HG02870 (cell line): ENCODE measurements around the gene PCDHB14.
"Not testable (repeated sequence)": the region's sequence is repeated elsewhere in the genome, so short reads cannot be mapped to it uniquely, and the experiment has no call there.

Source experiments
- ATAC-seq: cut with Tn5 transposase; IDR thresholded peaks from one replicate; pipeline ENCODE4 v1.9.1; 2021; ENCODE audit warnings: mild to moderate bottlenecking, moderate library complexity; ENCODE audit not compliant: unreplicated experiment

PCDHB14 gene

DNA sequence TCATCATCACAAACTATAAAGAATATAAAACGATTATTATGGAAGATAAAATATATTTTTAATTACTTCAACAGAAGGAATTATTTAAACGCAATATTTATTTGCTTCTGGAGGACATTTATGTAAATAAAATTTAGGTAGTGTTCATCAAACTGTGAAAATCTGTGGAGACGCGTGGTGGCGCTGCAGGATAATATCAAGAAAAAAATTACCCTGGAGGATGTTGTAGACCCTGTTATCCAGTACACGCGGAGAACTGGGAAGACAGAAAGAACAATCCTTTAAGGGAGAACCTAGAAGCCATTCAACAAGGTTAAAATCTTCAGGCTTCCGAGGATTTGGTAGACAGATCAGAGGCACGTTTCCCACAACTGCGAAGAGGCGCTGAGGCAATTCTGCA is 14.7 kb upstream of the PCDHB14 start, which contains the start of gene PCDHB12:
Gene PCDHB12 (plus strand): TSS at position 242 of the 400 bp plus-strand sequence. CDS start 189 bp downstream, outside the sequence.
- ATAC-seq: no peak

DNA sequence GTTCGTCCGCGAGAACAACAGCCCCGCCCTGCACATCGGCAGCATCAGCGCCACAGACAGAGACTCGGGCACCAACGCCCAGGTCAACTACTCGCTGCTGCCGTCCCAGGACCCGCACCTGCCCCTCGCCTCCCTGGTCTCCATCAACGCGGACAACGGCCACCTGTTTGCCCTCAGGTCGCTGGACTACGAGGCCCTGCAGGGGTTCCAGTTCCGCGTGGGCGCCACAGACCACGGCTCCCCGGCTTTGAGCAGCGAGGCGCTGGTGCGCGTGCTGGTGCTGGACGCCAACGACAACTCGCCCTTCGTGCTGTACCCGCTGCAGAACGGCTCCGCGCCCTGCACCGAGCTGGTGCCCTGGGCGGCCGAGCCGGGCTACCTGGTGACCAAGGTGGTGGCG is 12.9 kb upstream of the PCDHB14 start:
- ATAC-seq: not testable (repeated sequence)

DNA sequence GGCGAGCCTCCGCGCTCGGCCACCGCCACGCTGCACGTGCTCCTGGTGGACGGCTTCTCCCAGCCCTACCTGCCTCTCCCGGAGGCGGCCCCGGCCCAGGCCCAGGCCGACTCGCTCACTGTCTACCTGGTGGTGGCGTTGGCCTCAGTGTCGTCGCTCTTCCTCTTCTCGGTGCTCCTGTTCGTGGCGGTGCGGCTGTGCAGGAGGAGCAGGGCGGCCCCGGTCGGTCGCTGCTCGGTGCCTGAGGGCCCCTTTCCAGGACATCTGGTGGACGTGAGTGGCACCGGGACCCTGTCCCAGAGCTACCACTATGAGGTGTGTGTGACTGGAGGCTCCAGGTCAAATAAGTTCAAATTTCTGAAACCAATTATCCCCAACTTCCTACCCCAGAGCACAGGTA is 12.3 kb upstream of the PCDHB14 start:
- ATAC-seq: not testable (repeated sequence)

DNA sequence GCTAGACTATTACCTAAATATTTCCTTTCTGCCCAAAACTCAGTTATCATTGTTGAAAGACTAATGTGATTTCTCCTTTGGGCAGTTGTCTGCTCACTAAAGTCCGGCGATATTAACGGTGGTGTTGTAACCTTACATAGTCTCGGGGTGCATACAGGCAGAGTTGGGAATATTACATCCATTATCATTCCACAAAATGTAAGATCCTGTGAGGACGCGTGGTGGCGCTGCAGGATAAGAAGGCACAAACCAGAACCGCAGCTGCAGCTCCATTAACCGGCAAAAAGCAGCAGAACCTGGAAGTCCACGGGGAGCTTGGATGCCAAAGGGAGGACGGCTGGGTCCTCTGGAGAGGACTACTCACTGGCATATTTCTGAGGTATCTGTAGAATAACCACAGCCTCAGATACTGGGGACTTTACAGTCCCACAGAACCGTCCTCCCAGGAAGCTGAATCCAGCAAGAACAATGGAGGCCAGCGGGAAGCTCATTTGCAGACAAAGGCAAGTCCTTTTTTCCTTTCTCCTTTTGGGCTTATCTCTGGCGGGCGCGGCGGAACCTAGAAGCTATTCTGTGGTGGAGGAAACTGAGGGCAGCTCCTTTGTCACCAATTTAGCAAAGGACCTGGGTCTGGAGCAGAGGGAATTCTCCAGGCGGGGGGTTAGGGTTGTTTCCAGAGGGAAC is 9.3 kb upstream of the PCDHB14 start, which contains the start of gene PCDHB13:
Gene PCDHB13 (plus strand): TSS at position 264 of the 684 bp plus-strand sequence. CDS start 205 bp downstream, at position 469.
- ATAC-seq: not testable (repeated sequence)

DNA sequence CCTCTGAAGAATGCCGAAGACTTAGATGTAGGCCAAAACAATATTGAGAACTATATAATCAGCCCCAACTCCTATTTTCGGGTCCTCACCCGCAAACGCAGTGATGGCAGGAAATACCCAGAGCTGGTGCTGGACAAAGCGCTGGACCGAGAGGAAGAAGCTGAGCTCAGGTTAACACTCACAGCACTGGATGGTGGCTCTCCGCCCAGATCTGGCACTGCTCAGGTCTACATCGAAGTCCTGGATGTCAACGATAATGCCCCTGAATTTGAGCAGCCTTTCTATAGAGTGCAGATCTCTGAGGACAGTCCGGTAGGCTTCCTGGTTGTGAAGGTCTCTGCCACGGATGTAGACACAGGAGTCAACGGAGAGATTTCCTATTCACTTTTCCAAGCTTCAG is 8.6 kb upstream of the PCDHB14 start:
- ATAC-seq: not testable (repeated sequence)

DNA sequence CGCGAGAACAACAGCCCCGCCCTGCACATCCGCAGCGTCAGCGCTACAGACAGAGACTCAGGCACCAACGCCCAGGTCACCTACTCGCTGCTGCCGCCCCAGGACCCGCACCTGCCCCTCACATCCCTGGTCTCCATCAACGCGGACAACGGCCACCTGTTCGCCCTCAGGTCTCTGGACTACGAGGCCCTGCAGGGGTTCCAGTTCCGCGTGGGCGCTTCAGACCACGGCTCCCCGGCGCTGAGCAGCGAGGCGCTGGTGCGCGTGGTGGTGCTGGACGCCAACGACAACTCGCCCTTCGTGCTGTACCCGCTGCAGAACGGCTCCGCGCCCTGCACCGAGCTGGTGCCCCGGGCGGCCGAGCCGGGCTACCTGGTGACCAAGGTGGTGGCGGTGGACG is 7.6 kb upstream of the PCDHB14 start:
- not testable (repeated sequence) for ATAC-seq

DNA sequence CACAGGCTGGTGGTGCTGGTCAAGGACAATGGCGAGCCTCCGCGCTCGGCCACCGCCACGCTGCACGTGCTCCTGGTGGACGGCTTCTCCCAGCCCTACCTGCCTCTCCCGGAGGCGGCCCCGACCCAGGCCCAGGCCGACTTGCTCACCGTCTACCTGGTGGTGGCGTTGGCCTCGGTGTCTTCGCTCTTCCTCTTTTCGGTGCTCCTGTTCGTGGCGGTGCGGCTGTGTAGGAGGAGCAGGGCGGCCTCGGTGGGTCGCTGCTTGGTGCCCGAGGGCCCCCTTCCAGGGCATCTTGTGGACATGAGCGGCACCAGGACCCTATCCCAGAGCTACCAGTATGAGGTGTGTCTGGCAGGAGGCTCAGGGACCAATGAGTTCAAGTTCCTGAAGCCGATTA is 7.1 kb upstream of the PCDHB14 start:
- not testable (repeated sequence) for ATAC-seq

DNA sequence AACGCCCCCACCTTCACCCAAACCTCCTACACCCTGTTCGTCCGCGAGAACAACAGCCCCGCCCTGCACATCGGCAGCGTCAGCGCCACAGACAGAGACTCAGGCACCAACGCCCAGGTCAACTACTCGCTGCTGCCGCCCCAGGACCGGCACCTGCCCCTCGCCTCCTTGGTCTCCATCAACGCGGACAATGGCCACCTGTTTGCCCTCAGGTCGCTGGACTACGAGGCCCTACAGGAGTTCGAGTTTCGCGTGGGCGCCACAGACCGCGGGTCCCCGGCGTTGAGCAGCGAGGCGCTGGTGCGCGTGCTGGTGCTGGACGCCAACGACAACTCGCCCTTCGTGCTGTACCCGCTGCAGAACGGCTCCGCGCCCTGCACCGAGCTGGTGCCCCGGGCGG is 1.7 kb downstream of the PCDHB14 start:
- not testable (repeated sequence) for ATAC-seq

DNA sequence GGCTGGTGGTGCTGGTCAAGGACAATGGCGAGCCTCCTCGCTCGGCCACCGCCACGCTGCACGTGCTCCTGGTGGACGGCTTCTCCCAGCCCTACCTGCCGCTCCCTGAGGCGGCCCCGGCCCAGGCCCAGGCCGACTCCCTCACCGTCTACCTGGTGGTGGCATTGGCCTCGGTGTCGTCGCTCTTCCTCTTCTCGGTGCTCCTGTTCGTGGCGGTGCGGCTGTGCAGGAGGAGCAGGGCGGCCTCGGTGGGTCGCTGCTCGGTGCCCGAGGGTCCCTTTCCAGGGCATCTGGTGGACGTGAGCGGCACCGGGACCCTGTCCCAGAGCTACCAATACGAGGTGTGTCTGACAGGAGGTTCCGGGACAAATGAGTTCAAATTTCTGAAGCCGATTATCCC is 2.3 kb downstream of the PCDHB14 start:
- ATAC-seq: not testable (repeated sequence)

DNA sequence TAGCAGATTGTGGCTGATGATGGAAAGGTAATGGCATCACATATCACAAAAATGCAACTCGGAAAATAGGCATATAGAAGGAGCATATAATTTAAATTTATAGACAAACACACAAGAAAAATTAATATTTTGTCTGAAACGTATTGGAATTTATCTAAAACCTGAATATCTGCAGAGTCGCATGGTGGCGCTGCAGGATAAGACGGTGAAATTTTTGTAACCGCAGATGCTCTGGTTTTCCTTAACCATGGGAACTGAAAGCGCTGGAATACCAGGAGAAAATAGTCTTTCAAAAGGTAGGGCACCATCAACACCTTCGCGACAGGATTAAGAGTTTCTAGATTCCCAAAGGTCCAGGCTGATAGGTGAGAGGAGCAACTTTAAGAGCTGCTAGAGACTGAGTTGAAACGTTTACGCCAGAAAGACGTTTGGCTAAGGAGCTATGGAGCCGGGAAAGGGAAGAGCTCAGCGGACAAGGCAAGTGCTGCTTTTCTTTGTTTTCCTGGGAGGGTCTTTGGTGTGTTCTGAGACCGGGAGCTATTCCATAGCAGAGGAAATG is 11.0 kb downstream of the PCDHB14 start:
- ATAC-seq: no peak

DNA sequence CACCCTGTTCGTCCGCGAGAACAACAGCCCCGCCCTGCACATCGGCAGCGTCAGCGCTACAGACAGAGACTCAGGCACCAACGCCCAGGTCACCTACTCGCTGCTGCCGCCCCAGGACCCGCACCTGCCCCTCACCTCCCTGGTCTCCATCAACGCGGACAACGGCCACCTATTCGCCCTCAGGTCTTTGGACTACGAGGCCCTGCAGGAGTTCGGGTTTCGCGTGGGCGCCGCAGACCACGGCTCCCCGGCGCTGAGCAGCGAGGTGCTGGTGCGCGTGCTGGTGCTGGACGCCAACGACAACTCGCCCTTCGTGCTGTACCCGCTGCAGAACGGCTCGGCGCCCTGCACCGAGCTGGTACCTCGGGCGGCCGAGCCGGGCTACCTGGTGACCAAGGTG is 12.8 kb downstream of the PCDHB14 start:
- ATAC-seq: not testable (repeated sequence)

DNA sequence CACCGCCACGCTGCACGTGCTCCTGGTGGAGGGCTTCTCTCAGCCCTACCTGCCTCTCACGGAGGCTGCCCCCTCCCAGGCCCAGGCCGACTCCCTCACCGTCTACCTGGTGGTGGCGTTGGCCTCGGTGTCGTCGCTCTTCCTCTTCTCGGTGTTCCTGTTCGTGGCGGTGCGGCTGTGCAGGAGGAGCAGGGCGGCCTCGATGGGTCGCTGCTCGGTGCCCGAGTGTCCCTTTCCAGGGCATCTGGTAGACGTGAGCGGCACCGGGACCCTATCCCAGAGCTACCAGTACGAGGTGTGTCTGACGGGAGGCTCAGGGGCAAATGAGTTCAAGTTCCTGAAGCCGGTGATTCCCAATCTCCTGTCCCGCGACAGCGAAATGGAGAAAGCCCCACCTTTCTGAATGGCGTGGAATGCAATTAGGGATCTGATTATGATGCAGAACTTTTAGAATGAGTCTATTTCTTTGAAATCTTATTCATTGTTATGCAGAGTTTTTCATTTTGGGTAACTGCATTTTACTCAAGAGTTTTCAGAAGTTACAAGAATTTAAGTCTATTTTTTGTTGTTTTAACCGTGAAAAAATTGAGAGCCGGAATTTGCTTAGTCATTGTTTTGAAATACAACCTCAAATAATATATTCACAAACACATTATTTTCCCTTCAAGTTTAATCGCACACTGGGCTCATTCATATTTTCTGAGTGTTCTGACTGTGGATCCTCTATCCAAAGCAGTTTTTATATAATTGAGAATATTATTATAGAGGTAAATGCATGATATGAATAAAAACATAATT is 13.6 kb downstream of the PCDHB14 start:
- no peak for ATAC-seq

DNA sequence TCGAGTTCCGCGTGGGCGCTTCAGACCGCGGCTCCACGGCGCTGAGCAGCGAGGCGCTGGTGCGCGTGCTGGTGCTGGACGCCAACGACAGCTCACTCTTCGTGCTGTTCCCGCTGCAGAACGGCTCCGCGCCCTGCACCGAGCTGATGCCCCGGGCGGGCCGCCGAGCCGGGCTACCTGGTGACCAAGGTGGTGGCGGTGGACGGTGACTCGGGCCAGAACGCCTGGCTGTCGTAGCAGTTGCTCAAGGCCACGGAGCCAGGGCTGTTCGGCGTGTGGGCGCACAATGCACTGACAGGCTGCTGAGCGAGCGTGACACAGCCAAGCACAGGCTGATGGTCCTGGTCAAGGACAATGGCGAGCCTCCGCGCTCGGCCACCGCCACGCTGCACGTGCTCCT is 18.4 kb downstream of the PCDHB14 start:
- no peak for ATAC-seq

DNA sequence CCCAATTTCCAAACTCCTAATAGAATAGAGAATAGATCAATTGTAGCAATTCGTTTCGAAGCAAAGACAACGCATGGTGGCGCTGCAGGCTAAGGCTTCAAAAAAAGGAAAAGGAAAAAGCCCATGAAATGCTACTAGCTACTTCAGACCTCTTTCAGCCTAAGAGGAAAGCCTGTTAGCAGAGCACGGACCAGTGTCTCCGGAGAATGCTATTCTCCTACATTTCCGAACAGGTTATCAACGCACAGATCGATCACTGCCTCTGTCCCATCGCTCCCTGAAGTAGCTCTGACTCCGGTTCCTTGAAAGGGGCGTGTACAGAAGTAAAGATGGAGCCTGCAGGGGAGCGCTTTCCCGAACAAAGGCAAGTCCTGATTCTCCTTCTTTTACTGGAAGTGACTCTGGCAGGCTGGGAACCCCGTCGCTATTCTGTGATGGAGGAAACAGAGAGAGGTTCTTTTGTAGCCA is 22.1 kb downstream of the PCDHB14 start, which contains the start of gene PCDHB15:
Gene PCDHB15 (plus strand): TSS at position 146 of the 468 bp plus-strand sequence. CDS start 184 bp downstream, at position 330.
- no peak for ATAC-seq

DNA sequence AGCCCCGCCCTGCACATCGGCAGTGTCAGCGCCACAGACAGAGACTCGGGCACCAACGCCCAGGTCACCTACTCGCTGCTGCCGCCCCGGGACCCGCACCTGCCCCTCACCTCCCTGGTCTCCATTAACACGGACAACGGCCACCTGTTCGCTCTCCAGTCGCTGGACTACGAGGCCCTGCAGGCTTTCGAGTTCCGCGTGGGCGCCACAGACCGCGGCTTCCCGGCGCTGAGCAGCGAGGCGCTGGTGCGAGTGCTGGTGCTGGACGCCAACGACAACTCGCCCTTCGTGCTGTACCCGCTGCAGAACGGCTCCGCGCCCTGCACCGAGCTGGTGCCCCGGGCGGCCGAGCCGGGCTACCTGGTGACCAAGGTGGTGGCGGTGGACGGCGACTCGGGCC is 23.8 kb downstream of the PCDHB14 start:
- ATAC-seq: not testable (repeated sequence)

DNA sequence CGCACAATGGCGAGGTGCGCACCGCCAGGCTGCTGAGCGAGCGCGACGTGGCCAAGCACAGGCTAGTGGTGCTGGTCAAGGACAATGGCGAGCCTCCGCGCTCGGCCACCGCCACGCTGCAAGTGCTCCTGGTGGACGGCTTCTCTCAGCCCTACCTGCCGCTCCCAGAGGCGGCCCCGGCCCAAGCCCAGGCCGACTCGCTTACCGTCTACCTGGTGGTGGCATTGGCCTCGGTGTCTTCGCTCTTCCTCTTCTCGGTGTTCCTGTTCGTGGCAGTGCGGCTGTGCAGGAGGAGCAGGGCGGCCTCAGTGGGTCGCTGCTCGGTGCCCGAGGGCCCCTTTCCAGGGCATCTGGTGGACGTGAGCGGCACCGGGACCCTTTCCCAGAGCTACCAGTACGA is 24.3 kb downstream of the PCDHB14 start:
- not testable (repeated sequence) for ATAC-seq

DNA sequence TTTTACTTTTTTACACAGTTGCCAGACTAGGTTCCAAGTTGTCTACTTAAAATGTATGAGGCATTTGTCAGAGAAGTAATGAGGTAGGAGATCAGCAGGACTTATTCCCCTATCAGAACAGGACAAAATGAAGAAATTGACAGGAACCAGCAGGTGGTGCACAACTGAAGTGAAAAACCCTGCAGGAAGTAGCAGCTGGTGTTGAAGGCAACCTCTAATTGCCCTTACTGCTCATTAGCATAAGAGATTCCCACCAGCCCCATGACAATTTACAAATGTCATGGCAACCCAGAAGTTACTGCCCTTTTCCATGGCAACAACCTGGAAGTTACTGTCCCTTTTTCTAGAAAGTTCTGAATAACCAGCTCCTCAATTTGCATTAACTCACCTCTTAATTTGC is 27.4 kb downstream of the PCDHB14 start:
- no peak for ATAC-seq

DNA sequence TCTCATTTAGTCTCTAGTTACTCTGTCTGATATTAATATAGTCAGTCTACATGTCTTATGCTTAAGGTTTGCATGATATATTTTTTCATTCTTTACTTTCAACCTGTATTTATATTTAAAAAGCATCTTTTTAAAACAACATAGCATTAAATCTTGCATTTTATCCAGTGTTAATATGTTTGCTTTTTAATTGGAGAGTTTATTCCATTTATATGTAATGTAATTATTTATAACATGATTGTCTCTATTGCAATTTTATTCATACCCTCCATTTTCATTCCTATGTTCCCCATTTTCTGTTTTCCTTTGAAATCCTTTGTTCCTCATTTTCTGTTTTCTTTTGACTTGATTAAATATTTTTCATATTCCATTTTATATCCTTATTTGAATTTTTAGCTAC is 35.3 kb downstream of the PCDHB14 start:
- ATAC-seq: no peak

DNA sequence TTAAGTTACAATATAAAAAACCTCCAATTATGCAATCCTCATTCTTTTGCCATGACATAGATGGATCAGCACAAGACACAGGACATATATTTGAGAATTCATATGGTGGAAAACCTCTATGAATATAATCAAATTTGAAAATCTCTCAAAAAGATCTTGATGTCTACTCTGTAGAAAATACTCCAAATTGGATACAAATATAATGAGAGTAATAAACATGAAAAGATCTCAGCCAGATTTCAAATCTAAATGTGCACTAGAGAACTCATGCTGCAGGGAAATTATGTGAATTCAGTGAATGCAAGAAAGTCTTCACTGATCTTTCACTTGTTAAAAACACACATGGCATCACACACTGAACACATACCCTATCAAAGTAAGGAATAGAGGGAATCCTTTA is 35.8 kb downstream of the PCDHB14 start:
- no peak for ATAC-seq

DNA sequence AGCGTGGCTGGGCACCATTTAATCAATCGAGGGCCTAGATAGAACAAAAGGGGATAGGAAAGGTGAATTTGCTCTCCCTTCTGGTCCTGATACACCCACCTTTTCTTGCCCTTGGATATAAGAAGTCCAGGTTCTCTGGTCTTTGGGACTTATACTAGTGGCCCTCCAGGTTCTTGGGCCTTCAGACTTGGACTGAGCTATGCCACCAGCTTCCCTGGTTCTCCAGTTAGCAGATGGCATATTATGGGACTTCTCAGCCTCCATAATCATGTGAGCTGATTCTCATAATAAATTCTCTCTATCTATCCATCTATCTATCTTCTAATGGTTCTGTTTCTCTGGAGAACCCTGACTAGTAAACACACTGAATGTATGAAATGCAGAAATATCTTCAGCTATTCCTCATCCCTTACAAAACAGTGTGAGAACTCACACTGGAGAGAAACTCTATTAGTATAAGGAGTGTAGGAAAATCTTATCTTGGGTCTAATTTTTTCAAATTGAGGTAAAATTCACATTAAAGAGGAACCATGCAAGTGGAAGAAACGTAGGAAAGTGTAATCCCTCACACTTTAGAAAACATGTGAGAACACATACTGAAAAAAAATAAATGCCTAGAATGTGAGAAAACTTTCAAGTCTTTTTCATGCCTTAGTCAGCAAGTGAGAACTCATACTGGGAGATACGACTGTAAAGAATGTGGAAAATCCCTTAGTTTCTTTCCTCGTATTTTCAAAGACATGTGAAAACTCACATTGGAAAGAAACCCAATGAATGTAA is 37.5 kb downstream of the PCDHB14 start:
- no peak for ATAC-seq

DNA sequence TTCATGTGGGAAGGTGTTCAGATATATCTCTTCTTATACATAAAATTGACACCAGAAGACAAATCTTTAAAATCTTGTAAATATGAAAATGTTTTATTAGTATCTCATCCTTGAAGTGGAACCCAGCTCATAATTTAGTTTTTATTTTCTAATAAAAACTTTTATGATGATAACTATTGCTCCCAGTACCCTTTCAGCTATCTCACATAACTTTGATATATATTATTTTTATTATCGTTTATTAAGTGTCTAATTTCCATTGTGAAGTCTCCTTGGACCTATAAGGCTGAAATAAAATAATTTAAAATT is 38.0 kb downstream of the PCDHB14 start:
- ATAC-seq: no peak
